Measurements from ENCODE around the gene SPP1. TPM values are rescaled to one million over a fixed set of nuclear protein-coding genes. Genes with fewer than 3 reads are reported as not detected.

SPP1 gene
- total RNA-seq, 2 donors from 2014 or later, result 179 to 553 TPM

GRCh38 chr4:87949961-87950360, 25.6 kb upstream of the SPP1 start:
- intact Hi-C loops (cut with DNase I), result no loop called here
- no peak for DNase-seq (ENCODE audit: low spot score)

DNA sequence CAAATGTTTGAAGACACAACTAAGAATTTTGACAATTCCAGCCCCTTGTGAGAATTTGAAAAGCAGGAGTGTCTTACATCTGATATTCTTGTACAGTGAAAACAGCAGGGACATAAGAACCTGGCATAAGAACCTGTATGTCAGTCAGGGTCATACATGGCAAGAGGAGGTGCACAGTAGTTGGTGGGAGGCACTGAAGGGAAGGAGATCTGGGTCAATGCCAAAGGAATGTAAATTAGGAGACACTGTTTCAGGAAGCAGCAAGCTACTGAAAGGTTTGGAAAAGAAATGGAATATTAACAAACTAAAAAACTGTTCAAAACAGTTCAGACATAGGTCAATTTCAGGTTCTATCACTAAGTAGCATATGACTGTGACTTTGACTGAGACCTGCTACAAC, 25.0 kb upstream of the SPP1 start:
- intact Hi-C loops (cut with DNase I), result no loop called here
- DNase-seq (ENCODE audit: low spot score), result no peak

DNA sequence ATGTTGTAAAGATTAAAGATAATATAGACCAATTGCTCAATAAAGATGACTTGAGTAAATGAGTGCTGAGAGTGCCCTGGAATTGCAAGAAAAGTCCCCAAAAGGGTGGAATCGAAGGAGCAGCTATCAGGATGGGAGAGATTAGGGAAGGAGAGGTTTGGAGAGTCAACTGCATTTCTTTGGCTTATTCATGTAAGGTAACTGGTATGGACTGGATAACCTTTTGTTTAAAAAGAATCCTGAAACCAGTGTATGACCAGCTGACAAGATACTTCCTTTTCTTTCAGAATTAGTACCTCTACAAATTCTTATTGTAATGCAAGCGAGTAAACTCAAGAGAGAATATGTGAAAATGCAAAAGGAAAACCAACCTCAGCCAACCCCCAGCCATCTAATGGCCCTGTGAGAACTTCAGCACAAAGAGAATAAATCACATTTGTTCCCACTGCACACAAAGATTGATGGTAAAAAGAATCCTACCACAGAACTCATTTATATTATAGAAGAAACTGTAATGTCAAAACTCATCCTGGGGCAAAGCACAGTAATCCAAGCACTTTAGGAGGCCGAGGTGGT, 24.5 kb upstream of the SPP1 start:
- no peak for DNase-seq (ENCODE audit: low spot score)
- intact Hi-C loops (cut with DNase I), result no loop called here

- intact Hi-C loops (cut with DNase I), result no loop called here
- no peak for DNase-seq (ENCODE audit: low spot score)
Measured at GRCh38 chr4:87953826-87954225, 21.7 kb upstream of the SPP1 start.

DNA sequence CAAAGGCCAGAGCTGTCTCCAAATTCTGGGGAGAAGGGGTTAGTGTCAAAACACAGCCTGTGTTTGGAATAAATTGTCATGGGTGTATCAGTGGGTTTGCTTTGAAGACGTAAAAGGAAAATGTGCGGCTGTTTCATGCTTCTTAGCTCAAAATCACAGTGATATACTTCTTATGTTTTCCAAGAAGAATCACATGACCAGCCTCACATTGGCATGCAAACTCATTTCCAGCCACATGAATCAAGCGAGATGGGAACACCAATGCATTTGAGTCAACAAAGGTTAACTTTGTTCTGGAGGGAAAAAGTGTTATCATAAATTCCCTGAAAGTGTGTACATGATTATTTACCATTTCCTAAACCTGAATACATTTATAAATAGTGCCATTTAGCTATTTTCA, 19.0 kb upstream of the SPP1 start:
- intact Hi-C loops (cut with DNase I), result no loop called here
- no peak for DNase-seq (ENCODE audit: low spot score)

DNA sequence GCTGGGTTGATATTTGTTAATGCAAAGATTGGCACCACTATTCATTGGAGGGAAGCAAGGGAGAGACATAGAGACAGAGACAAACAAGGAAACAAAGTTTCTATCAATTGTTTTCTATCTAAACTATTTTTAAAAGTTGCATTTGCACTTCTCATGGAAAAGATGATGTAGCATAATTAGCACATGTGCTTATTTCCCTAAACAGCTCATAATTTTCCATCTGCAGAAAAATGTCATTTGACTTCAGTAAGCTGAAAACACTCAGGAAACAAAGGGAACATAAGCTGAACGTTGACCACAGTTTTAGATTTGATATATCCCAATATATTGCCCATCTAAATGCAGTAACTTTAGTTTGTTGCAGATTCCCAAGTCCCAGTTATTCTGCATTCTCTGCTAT, 18.5 kb upstream of the SPP1 start:
- no peak for DNase-seq (ENCODE audit: low spot score)
- intact Hi-C loops (cut with DNase I), result no loop called here

DNA sequence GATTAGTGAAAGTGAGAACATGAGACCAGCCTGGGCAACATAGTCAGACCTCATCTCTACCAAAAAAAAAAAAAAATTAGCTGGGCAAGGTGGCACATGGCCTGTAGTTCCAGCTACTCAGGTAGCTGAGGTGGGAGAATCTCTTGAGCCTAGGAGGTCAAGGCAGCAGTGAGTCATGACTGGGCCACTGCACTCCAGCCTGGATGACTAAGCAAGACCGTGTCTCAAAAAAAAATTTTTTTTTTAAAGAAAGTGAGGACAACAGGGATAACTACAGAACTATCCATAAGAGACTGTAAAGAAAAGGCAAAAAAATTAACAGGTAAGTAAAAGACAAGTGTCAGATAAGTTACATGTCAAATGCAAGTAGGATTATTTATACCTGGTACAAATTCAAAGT, 13.5 kb upstream of the SPP1 start:
- intact Hi-C loops (cut with DNase I), result loop anchor here in 1 of 2 donors (10.0 kb wide), 1 partner anchor 97 kb away; no protein-coding TSS in a partner anchor

GRCh38 chr4:87962398-87963146, 12.9 kb upstream of the SPP1 start:
- intact Hi-C loops (cut with DNase I), result loop anchor here in 1 of 2 donors (10.0 kb wide), 1 partner anchor 98 kb away; no protein-coding TSS in a partner anchor
- no peak for DNase-seq (ENCODE audit: low spot score)

More for the DNA sequence above, 13.5 kb upstream of the SPP1 start:
- DNase-seq (ENCODE audit: low spot score), result no peak

DNA sequence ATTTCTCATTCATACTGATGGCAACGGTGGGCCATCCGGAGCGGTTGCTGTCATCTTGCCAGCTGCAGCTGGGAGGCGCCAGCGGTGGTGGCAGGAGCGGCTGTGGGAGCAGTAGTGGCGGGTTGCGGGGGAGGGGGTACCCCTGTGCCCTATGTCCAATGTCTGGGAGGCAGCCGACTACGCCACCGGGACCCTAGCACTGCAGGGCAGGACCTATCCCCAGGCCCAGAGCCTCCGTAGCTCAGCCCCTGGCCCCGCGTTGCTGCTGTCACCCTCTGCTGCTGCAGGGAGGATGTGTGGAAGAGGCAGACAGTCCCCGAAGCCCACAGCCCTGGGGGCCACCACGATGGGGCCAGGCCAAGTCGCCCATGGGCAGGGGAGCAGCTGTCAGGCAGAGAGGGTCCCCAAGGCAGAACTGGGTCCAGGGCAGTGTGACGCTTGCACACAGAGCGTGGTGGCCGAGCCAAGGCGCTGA, 10.0 kb upstream of the SPP1 start:
- DNase-seq (ENCODE audit: low spot score), result no peak
- intact Hi-C loops (cut with DNase I), result loop anchor here in 1 of 2 donors (10.0 kb wide), 1 partner anchor 101 kb away; no protein-coding TSS in a partner anchor

GRCh38 chr4:87966095-87966496, 9.4 kb upstream of the SPP1 start:
- intact Hi-C loops (cut with DNase I), result loop anchor here in 1 of 2 donors (10.0 kb wide), 1 partner anchor 101 kb away; no protein-coding TSS in a partner anchor
- no peak for DNase-seq (ENCODE audit: low spot score)

DNA sequence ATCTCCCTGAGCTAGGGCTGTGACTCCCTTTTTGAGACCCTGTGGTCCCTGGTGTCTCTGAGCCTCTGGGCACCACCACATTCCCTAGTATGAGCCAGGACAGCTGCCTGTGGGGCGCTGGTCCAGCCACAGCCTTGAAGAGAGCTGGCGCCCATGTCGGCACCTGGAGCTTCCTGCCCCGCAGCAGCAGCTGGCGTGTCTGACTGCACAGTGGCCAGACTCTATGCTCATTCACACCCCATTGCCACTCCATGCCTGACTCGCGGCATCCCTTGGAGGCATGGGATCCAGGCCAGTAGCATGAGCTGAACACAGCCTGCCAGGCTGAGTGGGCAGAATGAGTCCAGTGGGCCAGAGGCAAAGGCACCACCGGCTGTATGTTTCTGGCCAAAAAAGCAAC, 8.3 kb upstream of the SPP1 start:
- no peak for DNase-seq (ENCODE audit: low spot score)
- intact Hi-C loops (cut with DNase I), result loop anchor here in 1 of 2 donors (10.0 kb wide), 1 partner anchor 102 kb away; no protein-coding TSS in a partner anchor

DNA sequence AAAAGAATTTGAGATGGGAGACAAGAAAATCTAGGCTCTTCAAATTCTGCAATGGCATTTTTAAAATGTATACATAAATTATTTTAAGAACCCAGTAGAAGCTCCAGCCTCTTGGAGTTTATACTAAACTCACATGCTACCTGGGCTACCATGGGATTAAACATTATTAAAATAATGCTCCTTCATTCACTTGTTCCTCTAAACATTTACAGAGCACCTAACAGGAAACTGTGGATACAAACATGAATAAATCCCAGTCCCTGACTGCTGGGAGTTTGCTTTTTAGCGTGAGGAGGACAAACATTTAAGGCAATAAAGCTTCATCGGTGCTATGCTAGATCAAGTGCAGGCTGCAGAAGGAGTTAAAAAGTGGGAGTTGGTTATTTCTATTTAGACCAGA, 5.4 kb upstream of the SPP1 start:
- intact Hi-C loops (cut with DNase I), result loop anchor here in 1 of 2 donors (5.0 kb wide), 1 partner anchor 118 kb away; no protein-coding TSS in a partner anchor
- no peak for DNase-seq (ENCODE audit: low spot score)

DNA sequence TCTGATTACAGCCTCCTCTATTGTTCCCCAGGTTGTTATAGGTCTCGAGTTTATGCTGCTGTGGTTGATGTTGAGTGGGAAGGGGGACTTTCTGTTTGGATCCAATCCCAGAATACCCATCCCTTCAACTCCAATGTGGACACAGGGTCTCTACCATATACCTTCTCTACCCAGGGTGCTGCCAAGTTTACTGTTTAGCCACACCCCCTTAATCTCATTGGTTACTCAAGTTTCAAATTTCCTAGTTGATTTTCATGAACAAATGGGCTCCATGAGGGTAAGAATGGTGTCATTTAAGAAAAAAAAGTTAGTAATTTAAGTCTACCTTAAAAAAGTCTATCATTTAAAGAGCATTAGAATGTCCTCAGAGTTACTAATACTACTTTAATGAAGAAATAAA, 3.6 kb upstream of the SPP1 start:
- no peak for DNase-seq (ENCODE audit: low spot score)
- intact Hi-C loops (cut with DNase I), result loop anchor here in 1 of 2 donors (5.0 kb wide), 1 partner anchor 120 kb away; no protein-coding TSS in a partner anchor

DNA sequence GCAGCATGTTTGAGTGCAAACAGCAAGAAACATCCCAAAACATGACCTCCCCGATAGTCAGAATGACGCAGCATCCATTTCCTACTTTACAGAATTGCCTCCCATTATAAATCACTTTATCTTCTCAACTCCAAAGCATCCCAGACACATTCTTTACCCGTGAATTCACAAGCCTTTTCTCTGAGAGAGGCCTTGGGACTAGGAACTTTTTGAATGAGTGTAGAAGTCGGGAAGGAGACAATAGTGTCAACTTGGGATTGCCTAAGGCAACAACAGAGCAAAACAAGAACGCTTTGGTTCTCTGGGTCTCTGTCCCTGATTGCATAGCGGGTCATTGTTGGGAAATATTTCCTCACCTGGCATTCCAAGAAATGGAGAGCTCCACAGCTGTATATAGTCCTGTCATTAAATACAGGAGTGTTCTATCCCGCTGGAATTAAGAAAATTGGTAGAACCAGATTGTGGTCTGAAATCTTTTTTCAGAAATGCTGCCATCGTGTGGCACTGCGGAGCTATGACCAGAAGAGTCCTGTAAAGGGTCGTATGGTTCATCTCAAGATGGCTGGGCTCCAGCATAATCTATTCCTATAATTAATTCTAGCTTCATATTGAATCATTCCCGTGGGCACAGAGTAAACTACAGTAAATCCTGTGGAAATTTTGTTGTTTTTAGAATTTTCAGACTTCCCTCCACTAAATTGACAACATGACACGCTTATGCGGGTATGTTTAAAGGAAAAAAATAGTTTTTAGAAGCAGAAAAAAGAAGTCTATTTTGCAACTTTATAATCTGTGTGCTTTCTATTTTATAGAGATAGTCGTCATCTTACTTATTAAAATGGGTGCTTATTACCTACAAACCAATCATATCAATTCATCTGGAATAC, 2.0 kb upstream of the SPP1 start:
- DNase-seq (ENCODE audit: low spot score), result no peak
- intact Hi-C loops (cut with DNase I), result loop anchor here in 1 of 2 donors (5.0 kb wide), 1 partner anchor 121 kb away; no protein-coding TSS in a partner anchor

- DNase-seq (ENCODE audit: low spot score), result no peak
- intact Hi-C loops (cut with DNase I), result loop anchor here in 1 of 2 donors (5.0 kb wide), 1 partner anchor 123 kb away; no protein-coding TSS in a partner anchor
Measured at GRCh38 chr4:87974856-87975462, 555 bp upstream of the SPP1 start.

GRCh38 chr4:87977521-87978278, 2.2 kb downstream of the SPP1 start:
- DNase-seq (ENCODE audit: low spot score), result no peak
- intact Hi-C loops (cut with DNase I), result no loop called here

GRCh38 chr4:87978681-87979080, 3.2 kb downstream of the SPP1 start:
- intact Hi-C loops (cut with DNase I), result no loop called here
- DNase-seq (ENCODE audit: low spot score), result no peak

DNA sequence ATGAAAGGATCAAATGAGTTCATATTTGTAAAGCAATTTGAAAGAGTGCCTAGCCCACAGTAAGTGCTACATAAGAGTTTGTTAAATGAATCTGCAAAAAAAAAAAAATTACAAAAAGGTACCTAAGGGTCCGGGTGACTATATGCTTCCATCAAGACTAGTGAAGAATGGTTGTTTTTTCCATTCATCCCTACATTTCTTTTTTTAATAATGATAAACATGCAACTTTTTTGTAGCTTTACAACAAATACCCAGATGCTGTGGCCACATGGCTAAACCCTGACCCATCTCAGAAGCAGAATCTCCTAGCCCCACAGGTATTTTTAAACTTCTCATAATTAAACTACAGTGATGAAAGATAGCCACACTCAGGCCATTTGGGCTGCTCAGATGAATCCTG, 4.3 kb downstream of the SPP1 start:
- intact Hi-C loops (cut with DNase I), result no loop called here

More for the DNA sequence above, 4.3 kb downstream of the SPP1 start:
- DNase-seq (ENCODE audit: low spot score), result no peak
